Body of pancreas (tissue), 4 donors: ENCODE measurements around the gene IRGQ.

Experiments used
- POLR2A ChIP-seq, 3 donors: fragments of 450-650 bp; IDR thresholded peaks; one replicate each; pipeline ENCODE4 v1.6.1; 2016; ENCODE audit warnings: antibody characterized with exemption in 3 of 3, mild to moderate bottlenecking in 2 of 3
- TF ChIP-seq, protein P1 (sequence below), 7 experiments: fragments of 450-650 bp in 4 of 7; fragments of 200-600 bp in 3 of 7; sonication (generic) in 3 of 7; IDR thresholded peaks; one replicate each; pipeline ENCODE4 v1.5.1; 2016 to 2019; ENCODE audit warnings: antibody characterized with exemption in 7 of 7

DNA sequence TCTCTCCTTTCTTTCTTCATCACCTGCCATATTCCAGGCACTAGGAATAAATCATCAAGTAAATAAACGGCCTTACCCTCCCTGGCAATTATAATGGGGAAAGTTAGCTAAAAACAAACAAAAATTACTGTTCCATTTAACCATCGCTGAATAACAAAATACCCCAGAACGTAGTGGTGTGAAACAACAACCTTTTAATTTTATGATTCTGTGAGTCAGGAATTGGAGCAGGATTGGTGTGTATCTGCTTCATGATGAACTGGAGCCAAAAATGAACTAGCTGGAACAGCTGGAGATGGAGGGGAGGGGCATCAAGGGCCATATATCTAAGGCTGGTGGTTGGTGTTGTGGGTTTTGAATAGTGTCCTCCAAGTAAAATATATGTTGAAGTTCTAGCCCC, 47.4 kb upstream of the IRGQ start:
- TF ChIP-seq, protein P1, sequence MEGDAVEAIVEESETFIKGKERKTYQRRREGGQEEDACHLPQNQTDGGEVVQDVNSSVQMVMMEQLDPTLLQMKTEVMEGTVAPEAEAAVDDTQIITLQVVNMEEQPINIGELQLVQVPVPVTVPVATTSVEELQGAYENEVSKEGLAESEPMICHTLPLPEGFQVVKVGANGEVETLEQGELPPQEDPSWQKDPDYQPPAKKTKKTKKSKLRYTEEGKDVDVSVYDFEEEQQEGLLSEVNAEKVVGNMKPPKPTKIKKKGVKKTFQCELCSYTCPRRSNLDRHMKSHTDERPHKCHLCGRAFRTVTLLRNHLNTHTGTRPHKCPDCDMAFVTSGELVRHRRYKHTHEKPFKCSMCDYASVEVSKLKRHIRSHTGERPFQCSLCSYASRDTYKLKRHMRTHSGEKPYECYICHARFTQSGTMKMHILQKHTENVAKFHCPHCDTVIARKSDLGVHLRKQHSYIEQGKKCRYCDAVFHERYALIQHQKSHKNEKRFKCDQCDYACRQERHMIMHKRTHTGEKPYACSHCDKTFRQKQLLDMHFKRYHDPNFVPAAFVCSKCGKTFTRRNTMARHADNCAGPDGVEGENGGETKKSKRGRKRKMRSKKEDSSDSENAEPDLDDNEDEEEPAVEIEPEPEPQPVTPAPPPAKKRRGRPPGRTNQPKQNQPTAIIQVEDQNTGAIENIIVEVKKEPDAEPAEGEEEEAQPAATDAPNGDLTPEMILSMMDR (IDR thresholded peaks at IDR 0.05), result no peak
- no peak for TF ChIP-seq POLR2A (IDR thresholded peaks at IDR 0.05)
